Stomach smooth muscle (tissue), 2 donors: ENCODE measurements around the gene TBC1D16.

Experiments used
- H3K27ac ChIP-seq: one replicate; pipeline ENCODE4 v1.7.0; 2013; ENCODE audit warnings: mild to moderate bottlenecking, low read length, inconsistent platforms
- H3K27me3 ChIP-seq, 2 donors: one replicate each; pipeline ENCODE4 v1.7.0; 2013; ENCODE audit warnings: low read length in 2 of 2; ENCODE audit not compliant: insufficient read depth in 2 of 2, control insufficient read depth in 1 of 2
- H3K36me3 ChIP-seq, 2 donors: one replicate each; pipeline ENCODE4 v1.7.0; 2013; ENCODE audit warnings: low read length in 2 of 2; ENCODE audit not compliant: control insufficient read depth in 2 of 2, insufficient read depth in 2 of 2
- H3K4me1 ChIP-seq: one replicate; pipeline ENCODE4 v1.7.0; 2013; ENCODE audit warnings: low read length; ENCODE audit not compliant: control insufficient read depth, insufficient read depth
- H3K4me3 ChIP-seq, 2 donors: one replicate each; pipeline ENCODE4 v1.7.0; 2013; ENCODE audit warnings: low read length in 2 of 2
- H3K9ac ChIP-seq, 2 donors: one replicate each; pipeline ENCODE4 v1.7.0; 2013; ENCODE audit warnings: low read length in 2 of 2, mild to moderate bottlenecking in 1 of 2
- H3K9me3 ChIP-seq, 2 donors: one replicate each; pipeline ENCODE4 v1.7.0; 2013; ENCODE audit warnings: low read length in 2 of 2; ENCODE audit not compliant: control insufficient read depth in 2 of 2
- donor health status: healthy.
- donor health status: Pancreatic carcinoma.

The TBC1D16 gene

DNA sequence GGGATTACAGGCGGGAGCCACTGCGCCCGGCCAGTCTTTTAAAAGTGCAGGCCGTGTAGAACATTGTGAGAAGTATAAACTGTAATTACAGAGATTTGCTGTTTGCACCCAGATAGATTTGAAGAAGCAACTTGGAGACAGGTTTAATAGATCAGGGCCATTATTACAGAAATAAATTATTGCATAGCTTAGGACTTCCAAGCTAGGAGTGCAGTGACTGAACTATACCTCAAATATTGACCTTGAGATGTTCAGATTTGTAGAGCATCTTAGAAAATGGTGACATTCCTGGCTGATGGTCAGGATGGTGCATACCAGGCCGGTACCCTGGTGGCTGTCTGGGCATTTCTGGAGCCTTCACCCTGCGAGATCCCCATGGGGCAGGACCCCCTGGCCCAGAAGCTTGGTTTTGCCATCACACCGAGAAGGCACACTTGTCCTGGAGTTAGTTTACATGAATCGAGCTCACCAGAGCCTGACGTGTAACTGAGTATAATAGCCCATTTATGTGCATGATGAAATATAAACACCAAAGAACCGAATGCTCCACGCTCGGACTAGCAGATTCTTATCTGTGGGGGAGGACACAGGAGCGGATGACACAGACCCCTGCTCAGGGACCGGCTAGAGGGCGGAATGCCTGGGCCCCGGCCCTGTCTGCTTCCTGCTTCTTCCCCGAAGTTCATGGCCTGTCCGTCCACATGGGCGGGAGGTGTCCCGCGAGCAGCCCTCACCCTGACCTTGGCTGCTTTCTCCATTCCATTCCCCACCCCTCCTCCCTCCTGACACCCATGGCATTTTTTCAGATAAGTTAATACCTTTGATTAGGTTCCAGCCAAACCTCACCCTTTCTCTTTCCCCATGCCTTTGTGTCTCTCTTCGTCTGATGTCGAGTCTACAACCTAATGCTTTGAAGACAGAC, 32.9 kb upstream of the TBC1D16 start:
- peak overlapping the region in 1 of 2 donors; percentile 55 for H3K4me3 ChIP-seq

DNA sequence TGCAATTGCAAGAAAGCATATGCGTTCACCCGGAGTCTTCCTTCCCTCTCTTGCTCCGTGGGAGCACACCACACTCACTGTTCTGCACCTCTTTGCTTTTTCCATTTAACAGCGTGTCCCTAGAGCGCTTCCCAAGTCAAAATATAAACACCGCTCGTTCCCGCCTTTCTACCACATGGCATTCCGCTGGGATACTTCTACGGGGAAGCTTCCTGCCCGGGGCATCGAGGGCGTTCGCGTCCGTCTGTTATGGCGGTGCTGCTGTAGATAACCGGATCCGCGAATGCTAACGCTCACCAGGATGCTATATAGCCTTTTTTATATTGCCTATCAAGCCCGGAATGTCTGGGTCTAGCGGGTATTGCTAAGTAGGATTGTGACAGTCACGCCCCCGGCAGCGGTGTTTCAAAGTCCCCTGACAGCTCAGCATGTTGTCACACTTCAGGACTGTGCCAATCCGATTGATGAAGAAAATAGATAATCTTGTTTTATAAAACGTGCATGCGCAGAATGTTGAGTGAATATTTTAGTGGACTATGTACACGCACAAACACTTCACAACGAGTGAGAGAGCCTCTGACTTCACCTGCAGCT, 31.8 kb upstream of the TBC1D16 start:
- no peak overlapping the region for H3K9ac ChIP-seq
- H3K36me3 ChIP-seq: peaks cover 0 to 2% of the 10 kb centered on the region in 2 donors
- H3K9me3 ChIP-seq: no peaks in the 10 kb centered on the region
- no peak overlapping the region for H3K27ac ChIP-seq
- H3K27me3 ChIP-seq: no peaks in the 10 kb centered on the region
- peaks cover 36% of the 10 kb centered on the region for H3K4me1 ChIP-seq
- no peak overlapping the region for H3K4me3 ChIP-seq

More for the DNA sequence above, 32.9 kb upstream of the TBC1D16 start:
- Histone ChIP-seq H3K9ac (peak overlapping the region in 1 of 2 donors; percentile 42), H3K27me3 (no peaks in the 10 kb centered on the region), H3K9me3 (no peaks in the 10 kb centered on the region), H3K27ac (no peak overlapping the region), H3K36me3 (peaks cover 0 to 2% of the 10 kb centered on the region in 2 donors), H3K4me1 (peaks cover 36% of the 10 kb centered on the region)

DNA sequence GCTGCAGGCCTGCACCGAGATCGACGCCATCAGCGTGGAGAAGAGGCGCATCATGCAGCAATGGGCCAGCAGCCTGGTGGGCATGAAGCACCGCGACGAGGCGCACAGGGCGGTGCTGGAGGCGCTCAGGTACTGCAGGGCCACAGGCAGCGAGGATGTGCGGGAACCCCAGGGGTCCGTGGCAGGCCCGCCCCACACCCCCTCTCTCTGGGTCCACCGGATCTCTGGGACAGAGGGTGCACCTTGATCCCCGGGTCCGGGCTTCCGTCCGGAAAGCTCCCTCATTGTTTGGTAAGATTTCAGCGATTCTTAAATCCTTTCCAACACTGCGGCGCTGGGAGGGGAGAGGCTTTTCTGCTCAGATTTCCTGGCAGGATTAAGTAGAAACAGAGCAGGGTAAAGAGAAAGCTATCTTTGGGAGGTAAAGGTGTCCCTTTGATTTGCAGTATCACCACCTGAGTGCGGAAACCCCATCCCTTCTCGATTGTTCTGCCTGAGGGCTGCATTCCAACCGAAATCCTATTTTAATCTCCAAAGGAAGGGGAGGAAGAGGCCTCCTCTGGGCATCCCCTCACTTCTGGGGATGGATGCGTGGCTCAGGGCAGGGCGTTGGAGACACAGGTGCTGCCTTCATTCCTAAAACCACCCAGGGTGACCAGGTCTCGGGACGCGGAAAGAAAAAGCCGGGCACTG, 30.0 kb upstream of the TBC1D16 start:
- H3K27ac ChIP-seq: no peak overlapping the region
- no peak overlapping the region for H3K9ac ChIP-seq
- H3K4me1 ChIP-seq: peaks cover 22% of the 10 kb centered on the region
- peaks cover 0 to 2% of the 10 kb centered on the region in 2 donors for H3K36me3 ChIP-seq
- no peaks in the 10 kb centered on the region for H3K27me3 ChIP-seq
- H3K4me3 ChIP-seq: no peak overlapping the region
- no peaks in the 10 kb centered on the region for H3K9me3 ChIP-seq

DNA sequence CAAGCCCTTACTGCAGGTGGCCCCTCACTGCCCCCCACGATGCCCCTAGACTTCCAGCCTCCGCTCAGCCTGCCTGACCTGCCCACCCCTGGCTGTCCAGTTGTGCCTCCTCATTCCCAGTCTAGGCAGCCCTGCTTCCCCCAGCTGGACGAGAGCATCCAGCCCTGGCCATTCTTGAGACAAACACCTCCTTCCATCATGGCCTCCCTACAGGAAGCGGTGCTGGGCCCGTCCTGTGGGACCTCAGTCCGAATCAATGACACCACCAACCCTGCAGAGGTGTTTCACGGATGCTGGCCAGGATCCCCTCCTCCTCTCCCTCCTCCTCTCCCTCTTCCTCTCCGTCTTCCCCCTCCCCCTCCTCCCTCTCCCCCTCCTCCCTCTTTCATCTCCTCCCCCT, 29.0 kb upstream of the TBC1D16 start:
- no peak overlapping the region for H3K9ac ChIP-seq

DNA sequence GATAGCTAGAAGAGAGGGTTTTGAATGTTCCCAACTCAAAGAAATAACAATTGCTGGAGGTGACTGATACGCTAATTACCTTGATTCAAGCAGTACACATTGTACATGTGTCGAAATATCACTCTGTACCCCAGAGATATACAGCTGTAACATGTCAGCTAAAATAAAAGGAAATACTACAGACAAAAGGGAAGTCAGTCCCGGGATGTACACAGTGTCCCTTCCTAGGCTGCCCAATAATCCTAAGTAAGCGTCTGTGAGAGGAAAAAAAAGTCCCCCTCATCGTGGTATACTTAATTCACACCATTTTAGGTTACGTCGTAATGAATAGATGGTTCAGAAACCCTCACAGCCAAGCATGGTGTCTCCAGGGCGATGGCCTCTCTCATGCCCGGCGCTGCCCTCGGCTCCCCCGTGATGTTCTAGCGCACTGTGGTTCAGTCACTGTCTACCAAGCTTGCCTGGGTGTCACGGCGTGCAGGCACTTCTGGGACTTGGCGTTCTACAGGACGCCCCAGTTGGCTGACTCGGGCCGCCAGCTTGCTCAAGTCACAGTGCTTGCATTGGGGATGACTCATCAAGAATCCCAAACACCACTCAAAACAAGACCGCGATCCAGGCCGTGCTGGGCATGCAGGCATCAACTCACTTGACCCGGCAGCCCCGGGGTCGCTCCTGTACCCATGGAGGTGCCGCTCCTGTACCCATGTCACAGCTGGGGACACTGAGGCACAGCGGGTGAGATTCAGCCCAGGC, 28.3 kb upstream of the TBC1D16 start:
- H3K27ac ChIP-seq: no peak overlapping the region
- H3K4me1 ChIP-seq: peaks cover 7% of the 10 kb centered on the region
- peaks cover 2 to 3% of the 10 kb centered on the region in 2 donors for H3K36me3 ChIP-seq
- no peaks in the 10 kb centered on the region for H3K9me3 ChIP-seq
- H3K4me3 ChIP-seq: no peak overlapping the region
- no peak overlapping the region for H3K9ac ChIP-seq
- no peaks in the 10 kb centered on the region for H3K27me3 ChIP-seq

More for the DNA sequence above, 29.0 kb upstream of the TBC1D16 start:
- peaks cover 0 to 2% of the 10 kb centered on the region in 2 donors for H3K36me3 ChIP-seq
- peaks cover 13% of the 10 kb centered on the region for H3K4me1 ChIP-seq
- no peaks in the 10 kb centered on the region for H3K27me3 ChIP-seq
- no peak overlapping the region for H3K4me3 ChIP-seq
- no peak overlapping the region for H3K27ac ChIP-seq
- no peaks in the 10 kb centered on the region for H3K9me3 ChIP-seq

DNA sequence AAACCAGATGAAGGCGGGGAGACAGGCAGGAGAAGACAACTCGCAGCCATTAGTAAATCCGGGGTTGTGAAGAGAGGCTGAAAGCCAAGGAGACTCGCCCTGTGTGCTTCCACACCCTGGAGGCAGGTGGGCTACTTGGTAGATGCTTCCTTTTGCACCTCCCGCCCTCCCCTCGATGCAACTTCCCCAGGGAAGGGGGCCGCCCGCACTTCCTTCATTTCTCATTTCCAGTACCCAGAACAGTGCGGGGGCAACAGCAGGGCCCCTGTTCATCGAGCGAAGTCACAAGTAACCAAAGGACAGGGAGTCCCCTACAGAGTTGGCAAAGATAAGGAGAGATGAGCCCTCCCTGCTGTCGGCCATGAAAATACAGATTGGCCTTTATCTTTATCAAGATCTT, 25.7 kb upstream of the TBC1D16 start:
- peaks cover 4% of the 10 kb centered on the region for H3K4me1 ChIP-seq
- no peaks in the 10 kb centered on the region for H3K27me3 ChIP-seq
- no peak overlapping the region for H3K9ac ChIP-seq
- H3K36me3 ChIP-seq: peaks cover 7 to 9% of the 10 kb centered on the region in 2 donors
- H3K27ac ChIP-seq: no peak overlapping the region
- no peak overlapping the region for H3K4me3 ChIP-seq
- H3K9me3 ChIP-seq: no peaks in the 10 kb centered on the region

DNA sequence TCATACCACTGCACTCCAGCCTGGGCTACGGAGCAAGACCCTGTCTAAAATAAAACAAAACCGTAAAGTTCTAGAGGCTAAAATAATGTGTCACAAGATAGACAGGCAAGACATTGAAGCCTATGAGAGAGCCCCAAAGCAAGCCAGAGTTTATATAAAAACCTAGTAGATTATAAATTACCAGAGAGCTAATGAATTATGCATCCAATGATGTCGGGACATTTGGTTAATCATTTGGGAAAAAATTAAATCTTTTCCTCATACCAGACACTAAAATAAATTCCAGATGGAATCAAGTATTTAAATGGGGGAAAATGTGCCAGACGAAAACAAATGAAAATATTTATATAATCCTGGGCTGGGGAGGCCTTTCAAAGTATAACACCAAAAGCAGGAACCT, 25.0 kb upstream of the TBC1D16 start:
- peaks cover 4% of the 10 kb centered on the region for H3K4me1 ChIP-seq
- H3K27ac ChIP-seq: no peak overlapping the region
- no peaks in the 10 kb centered on the region for H3K9me3 ChIP-seq
- H3K4me3 ChIP-seq: no peak overlapping the region
- H3K27me3 ChIP-seq: no peaks in the 10 kb centered on the region
- peaks cover 7% of the 10 kb centered on the region in 2 donors for H3K36me3 ChIP-seq
- no peak overlapping the region for H3K9ac ChIP-seq

DNA sequence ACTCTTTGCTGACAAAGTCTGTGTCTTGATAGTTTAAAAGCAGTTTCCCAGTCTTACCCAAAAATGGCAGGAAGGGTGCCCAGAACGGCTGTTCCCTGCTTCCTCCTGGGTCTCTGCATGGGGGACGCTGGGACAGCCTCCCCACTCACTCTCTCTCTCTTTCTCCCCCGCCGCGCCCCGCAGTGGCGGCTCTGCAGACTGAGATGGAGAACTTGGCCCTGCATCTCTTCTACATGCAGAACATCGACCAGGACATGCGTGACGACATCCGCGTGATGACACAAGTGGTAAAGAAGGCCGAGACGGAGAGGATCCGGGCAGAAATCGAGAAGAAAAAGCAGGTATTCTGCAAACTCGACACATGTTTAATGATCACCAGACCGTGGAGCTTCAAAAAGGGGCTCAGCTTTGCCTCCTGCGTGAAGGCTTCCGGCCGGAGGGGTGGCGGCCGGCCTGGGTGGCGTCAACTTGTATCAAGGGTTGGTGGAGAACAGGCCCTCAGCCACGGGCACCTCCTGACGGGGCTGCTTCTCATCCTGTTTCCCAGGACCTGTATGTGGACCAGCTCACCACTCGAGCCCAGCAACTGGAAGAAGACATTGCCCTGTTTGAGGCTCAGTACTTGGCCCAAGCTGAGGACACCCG, 22.8 kb upstream of the TBC1D16 start:
- Histone ChIP-seq H3K27me3 (no peaks in the 10 kb centered on the region), H3K4me1 (no peaks in the 10 kb centered on the region), H3K27ac (no peak overlapping the region), H3K9ac (no peak overlapping the region), H3K9me3 (no peaks in the 10 kb centered on the region), H3K4me3 (no peak overlapping the region), H3K36me3 (peaks cover 7% of the 10 kb centered on the region in 2 donors)

DNA sequence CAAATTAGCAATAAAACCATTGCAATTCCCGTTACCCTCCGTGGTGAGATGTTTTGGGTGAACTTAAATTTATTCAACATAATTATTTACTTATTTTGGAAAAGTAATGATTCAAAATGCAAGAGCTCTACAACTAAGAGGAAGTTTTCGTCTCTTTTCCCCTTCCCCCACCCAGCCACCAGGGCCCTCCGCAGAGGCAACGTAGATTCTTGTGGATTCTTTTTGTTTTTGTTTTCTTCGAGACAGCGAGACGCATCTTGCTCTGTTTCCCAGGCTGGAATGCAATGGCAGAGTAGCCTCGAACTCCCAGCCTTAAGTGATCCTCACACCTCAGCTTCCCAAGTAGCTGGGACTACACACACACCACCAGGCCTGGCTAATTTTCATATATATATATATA, 19.9 kb upstream of the TBC1D16 start:
- H3K27me3 ChIP-seq: no peaks in the 10 kb centered on the region
- no peak overlapping the region for H3K27ac ChIP-seq
- peaks cover 7 to 14% of the 10 kb centered on the region in 2 donors for H3K36me3 ChIP-seq
- no peak overlapping the region for H3K9ac ChIP-seq
- H3K4me1 ChIP-seq: no peaks in the 10 kb centered on the region
- H3K4me3 ChIP-seq: no peak overlapping the region
- H3K9me3 ChIP-seq: no peaks in the 10 kb centered on the region

DNA sequence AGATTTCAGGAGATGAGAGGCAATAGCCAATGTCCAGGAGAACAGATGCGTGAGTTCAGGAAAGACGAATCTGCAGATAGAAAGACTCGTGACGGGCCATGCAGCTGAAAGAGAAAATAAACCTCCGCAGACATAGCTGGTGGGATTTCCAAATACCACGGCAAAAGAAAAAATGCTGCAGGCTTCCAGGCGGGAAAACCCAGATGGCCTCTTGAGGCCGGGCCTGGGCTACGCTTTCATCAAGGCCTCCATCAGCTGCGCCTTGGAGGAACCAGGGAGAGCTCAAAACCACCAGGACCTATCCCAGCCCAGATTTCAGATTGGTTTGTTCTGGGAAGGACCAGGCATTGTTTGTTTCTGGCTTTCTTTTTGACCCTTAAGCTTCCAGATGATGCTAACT, 17.4 kb upstream of the TBC1D16 start:
- Histone ChIP-seq H3K4me3 (no peak overlapping the region), H3K9ac (no peak overlapping the region), H3K36me3 (peaks cover 9 to 16% of the 10 kb centered on the region in 2 donors), H3K4me1 (no peaks in the 10 kb centered on the region), H3K27me3 (no peaks in the 10 kb centered on the region), H3K9me3 (no peaks in the 10 kb centered on the region), H3K27ac (no peak overlapping the region)
